ENCODE measurements around the gene RPUSD1.
A peak's percentile ranks its signal among the peaks of the same experiment; 100 is the strongest.
"Not testable (repeated sequence)": the region's sequence is repeated elsewhere in the genome, so short reads cannot be mapped to it uniquely, and the experiment has no call there.

Gene RPUSD1

GRCh38 chr16:759110-759910, 28.9 kb downstream of the RPUSD1 start:
- H3K27ac Mint-ChIP-seq = peak overlapping the region; percentile 17
- no peaks in the 10 kb centered on the region for H3K9me3 Mint-ChIP-seq
- H3K4me1 Mint-ChIP-seq = no peaks in the 10 kb centered on the region
- no peaks in the 10 kb centered on the region for H3K27me3 Mint-ChIP-seq
- no peaks in the 10 kb centered on the region for H3K36me3 Mint-ChIP-seq
- H3K4me3 Mint-ChIP-seq = no peak overlapping the region

- no peaks in the 10 kb centered on the region for H3K36me3 Mint-ChIP-seq
- no peaks in the 10 kb centered on the region for H3K4me1 Mint-ChIP-seq
Observed at GRCh38 chr16:756428-756827, 31.8 kb downstream of the RPUSD1 start.

GRCh38 chr16:754656-755055, 33.5 kb downstream of the RPUSD1 start:
- H3K4me3 Mint-ChIP-seq = no peak overlapping the region
- H3K36me3 Mint-ChIP-seq = no peaks in the 10 kb centered on the region
- H3K27me3 Mint-ChIP-seq = no peaks in the 10 kb centered on the region
- no peak overlapping the region for H3K27ac Mint-ChIP-seq
- H3K9me3 Mint-ChIP-seq = no peaks in the 10 kb centered on the region
- no peaks in the 10 kb centered on the region for H3K4me1 Mint-ChIP-seq

More at GRCh38 chr16:756428-756827, 31.8 kb downstream of the RPUSD1 start:
- no peak overlapping the region for H3K4me3 Mint-ChIP-seq
- H3K9me3 Mint-ChIP-seq = no peaks in the 10 kb centered on the region
- H3K27ac Mint-ChIP-seq = peak overlapping the region; percentile 66
- no peaks in the 10 kb centered on the region for H3K27me3 Mint-ChIP-seq

- H3K27me3 Mint-ChIP-seq, H3K4me3 Mint-ChIP-seq, H3K9me3 Mint-ChIP-seq, H3K4me1 Mint-ChIP-seq, H3K27ac Mint-ChIP-seq, H3K36me3 Mint-ChIP-seq: not testable (repeated sequence)
Observed at GRCh38 chr16:754121-754607, 34.0 kb downstream of the RPUSD1 start.

GRCh38 chr16:752007-752312, 36.2 kb downstream of the RPUSD1 start:
- no peak overlapping the region for H3K27ac Mint-ChIP-seq
- H3K36me3 Mint-ChIP-seq = no peaks in the 10 kb centered on the region
- H3K27me3 Mint-ChIP-seq = no peaks in the 10 kb centered on the region
- no peaks in the 10 kb centered on the region for H3K4me1 Mint-ChIP-seq
- H3K4me3 Mint-ChIP-seq = no peak overlapping the region
- no peaks in the 10 kb centered on the region for H3K9me3 Mint-ChIP-seq

GRCh38 chr16:751152-752006, 36.8 kb downstream of the RPUSD1 start:
- Mint-ChIP-seq H3K36me3 (no peaks in the 10 kb centered on the region), H3K27me3 (no peaks in the 10 kb centered on the region), H3K4me3 (no peak overlapping the region), H3K27ac (no peak overlapping the region), H3K9me3 (no peaks in the 10 kb centered on the region), H3K4me1 (no peaks in the 10 kb centered on the region)

- H3K27ac Mint-ChIP-seq = no peak overlapping the region
- no peaks in the 10 kb centered on the region for H3K9me3 Mint-ChIP-seq
- H3K27me3 Mint-ChIP-seq = no peaks in the 10 kb centered on the region
- H3K4me1 Mint-ChIP-seq = no peaks in the 10 kb centered on the region
- H3K36me3 Mint-ChIP-seq = no peaks in the 10 kb centered on the region
- H3K4me3 Mint-ChIP-seq = no peak overlapping the region
Observed at GRCh38 chr16:750485-750884, 37.7 kb downstream of the RPUSD1 start.

GRCh38 chr16:749010-749409, 39.2 kb downstream of the RPUSD1 start:
- no peaks in the 10 kb centered on the region for H3K4me1 Mint-ChIP-seq
- no peaks in the 10 kb centered on the region for H3K9me3 Mint-ChIP-seq
- no peaks in the 10 kb centered on the region for H3K36me3 Mint-ChIP-seq
- no peak overlapping the region for H3K4me3 Mint-ChIP-seq
- no peak overlapping the region for H3K27ac Mint-ChIP-seq
- H3K27me3 Mint-ChIP-seq = no peaks in the 10 kb centered on the region

- no peaks in the 10 kb centered on the region for H3K27me3 Mint-ChIP-seq
- H3K4me3 Mint-ChIP-seq = no peak overlapping the region
- H3K4me1 Mint-ChIP-seq = no peaks in the 10 kb centered on the region
- no peaks in the 10 kb centered on the region for H3K9me3 Mint-ChIP-seq
- no peaks in the 10 kb centered on the region for H3K36me3 Mint-ChIP-seq
- H3K27ac Mint-ChIP-seq = no peak overlapping the region
Observed at GRCh38 chr16:747978-748746, 40.0 kb downstream of the RPUSD1 start.

GRCh38 chr16:746637-747036, 41.5 kb downstream of the RPUSD1 start:
- Mint-ChIP-seq H3K9me3 (no peaks in the 10 kb centered on the region), H3K27ac (no peak overlapping the region), H3K4me1 (no peaks in the 10 kb centered on the region), H3K4me3 (no peak overlapping the region), H3K27me3 (no peaks in the 10 kb centered on the region), H3K36me3 (no peaks in the 10 kb centered on the region)

- no peaks in the 10 kb centered on the region for H3K27me3 Mint-ChIP-seq
- H3K36me3 Mint-ChIP-seq = no peaks in the 10 kb centered on the region
- no peak overlapping the region for H3K27ac Mint-ChIP-seq
- H3K4me1 Mint-ChIP-seq = no peaks in the 10 kb centered on the region
- H3K9me3 Mint-ChIP-seq = no peaks in the 10 kb centered on the region
- H3K4me3 Mint-ChIP-seq = no peak overlapping the region
Observed at GRCh38 chr16:745739-746138, 42.4 kb downstream of the RPUSD1 start.

GRCh38 chr16:743794-744500, 44.2 kb downstream of the RPUSD1 start:
- Mint-ChIP-seq H3K9me3 (no peaks in the 10 kb centered on the region), H3K27me3 (no peaks in the 10 kb centered on the region), H3K27ac (no peak overlapping the region), H3K4me1 (peaks cover 13% of the 10 kb centered on the region), H3K36me3 (no peaks in the 10 kb centered on the region), H3K4me3 (no peak overlapping the region)

- H3K4me3 Mint-ChIP-seq, H3K9me3 Mint-ChIP-seq, H3K36me3 Mint-ChIP-seq, H3K27me3 Mint-ChIP-seq, H3K27ac Mint-ChIP-seq: not testable (repeated sequence)
- H3K4me1 Mint-ChIP-seq = peaks cover 13% of the 10 kb centered on the region
Observed at GRCh38 chr16:742894-743293, 45.3 kb downstream of the RPUSD1 start.

GRCh38 chr16:741986-742629, 46.1 kb downstream of the RPUSD1 start:
- H3K4me3 Mint-ChIP-seq = peak overlapping the region; percentile 81
- H3K36me3 Mint-ChIP-seq = peaks cover 4% of the 10 kb centered on the region
- H3K27ac Mint-ChIP-seq = peak overlapping the region; percentile 41
- H3K4me1 Mint-ChIP-seq = peaks cover 13% of the 10 kb centered on the region
- no peaks in the 10 kb centered on the region for H3K27me3 Mint-ChIP-seq
- H3K9me3 Mint-ChIP-seq = no peaks in the 10 kb centered on the region
